CD4-positive, alpha-beta T cell (primary cell): Measurements from ENCODE around the gene MYO5A. TPM values are rescaled to one million over a fixed set of nuclear protein-coding genes. Genes with fewer than 3 reads are reported as not detected.

Experiments used
- ATAC-seq: fragments of 200-7000 bp; cut with Tn5 transposase; one replicate; pipeline ENCODE4 v1.10.0; 2022; ENCODE audit warnings: mild to moderate bottlenecking; ENCODE audit not compliant: poor library complexity
- CTCF ChIA-PET: fragments of 350-600 bp; sonication (Branson Sonifier 250); formaldehyde crosslinking; loops from one replicate; lab custom pipeline; 2021; ENCODE audit warnings: antibody characterized with exemption, inconsistent platforms; lab: Charles Lee
- POLR2A ChIA-PET: fragments of 350-600 bp; sonication (Branson Sonifier 250); formaldehyde crosslinking; loops from one replicate; lab custom pipeline; 2021; ENCODE audit warnings: antibody characterized with exemption, inconsistent platforms; lab: Charles Lee
- DNase-seq, 14 experiments: peaks; one replicate each; pipeline ENCODE4 v3.0.0-alpha.2; 2013 to 2020; ENCODE audit warnings: mixed read lengths in 2 of 14
- H3K27ac ChIP-seq, 2 donors: one replicate each; pipeline versions ENCODE4 v1.5.1 to v1.7.0; 2013; ENCODE audit warnings: low read length in 2 of 2, low read depth in 1 of 2, mild to moderate bottlenecking in 1 of 2
- H3K27me3 ChIP-seq, 2 experiments: 1 replicate in 1 of 2; 2 replicates in 1 of 2; pipeline versions ENCODE4 v1.6.1 to v1.7.0; 2013; ENCODE audit warnings: low read length in 2 of 2, control low read depth in 1 of 2, mild to moderate bottlenecking in 1 of 2, moderate library complexity in 1 of 2; ENCODE audit not compliant: insufficient read depth in 2 of 2, control insufficient read depth in 1 of 2
- H3K36me3 ChIP-seq: one replicate; pipeline ENCODE4 v1.6.1; 2013; ENCODE audit warnings: low read length, control low read depth; ENCODE audit not compliant: insufficient read depth
- H3K4me1 ChIP-seq: one replicate; pipeline ENCODE4 v1.6.1; 2013; ENCODE audit warnings: low read length, control low read depth; ENCODE audit not compliant: insufficient read depth
- H3K4me3 ChIP-seq: one replicate; pipeline ENCODE4 v1.5.1; 2013; ENCODE audit warnings: mild to moderate bottlenecking, low read length, moderate library complexity
- H3K9me3 ChIP-seq, 2 experiments: 1 replicate in 1 of 2; 2 replicates in 1 of 2; pipeline versions ENCODE4 v1.6.1 to v1.7.0; 2013; ENCODE audit warnings: low read length in 2 of 2, mild to moderate bottlenecking in 2 of 2, control low read depth in 1 of 2, moderate library complexity in 1 of 2; ENCODE audit not compliant: control insufficient read depth in 1 of 2, insufficient read depth in 1 of 2
- H3K27ac Mint-ChIP-seq: one replicate; pipeline ENCODE4 v1.8.0; 2020; ENCODE audit warnings: mixed read lengths
- H3K27me3 Mint-ChIP-seq: one replicate; pipeline ENCODE4 v1.8.0; 2021; ENCODE audit warnings: mixed read lengths
- H3K36me3 Mint-ChIP-seq: one replicate; pipeline ENCODE4 v1.8.0; 2021; ENCODE audit warnings: low read depth, mixed read lengths
- H3K4me1 Mint-ChIP-seq: one replicate; pipeline ENCODE4 v1.8.0; 2021; ENCODE audit warnings: low read depth, mixed read lengths
- H3K4me3 Mint-ChIP-seq: one replicate; pipeline ENCODE4 v1.8.0; 2020; ENCODE audit warnings: mild to moderate bottlenecking, mixed read lengths
- H3K9me3 Mint-ChIP-seq: one replicate; pipeline ENCODE4 v1.8.0; 2020; ENCODE audit warnings: mixed read lengths
- intact Hi-C, 2 experiments: fragments of 100-400 bp; cut with DNase I in 1 of 2; cut with micrococcal nuclease in 1 of 2; formaldehyde crosslinking; loops; one replicate each; pipeline versions ENCODE4 v1.15.1 to v1.9.0; 2023 to 2025; cut with DNase I, micrococcal nuclease
- total RNA-seq, 174 experiments: library from RNA in 2 of 174; stranded (reverse) in 2 of 174; gene quantifications; one replicate each; pipeline ENCODE4 v1.2.3 and lab custom pipeline; 2021 to 2026
- TF ChIP-seq, protein P1 (sequence below): fragments of 200-600 bp; IDR thresholded peaks from one replicate; pipeline ENCODE4 v1.8.0; 2022; ENCODE audit warnings: antibody characterized with exemption, mild to moderate bottlenecking

The MYO5A gene
- total RNA-seq, 2 experiments from 2014 or later: 25.5 TPM

DNA sequence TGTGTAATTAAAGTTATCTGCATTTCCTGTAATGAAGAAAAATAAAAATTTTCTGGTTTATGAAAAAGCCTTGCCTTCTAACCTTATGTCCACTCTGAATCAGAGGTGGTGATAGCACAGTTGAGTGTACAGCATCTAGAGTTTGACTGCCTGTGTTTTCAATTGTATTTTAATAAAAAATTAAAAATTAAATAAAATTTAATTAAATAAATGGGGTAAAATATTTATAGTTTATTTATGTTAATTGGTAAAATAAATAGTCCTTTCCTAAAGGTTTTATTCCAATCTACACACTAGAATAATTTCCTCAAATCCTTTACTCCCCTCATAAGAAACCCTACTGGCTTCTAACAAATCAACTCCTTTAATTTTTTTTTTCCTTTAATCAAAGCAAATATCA, 121.3 kb downstream of the MYO5A start:
- Mint-ChIP-seq H3K4me3 (no peak overlapping the region), H3K27me3 (no peaks in the 10 kb centered on the region), H3K27ac (no peak overlapping the region), H3K36me3 (peaks cover 49% of the 10 kb centered on the region), H3K9me3 (no peaks in the 10 kb centered on the region), H3K4me1 (no peaks in the 10 kb centered on the region)
- Histone ChIP-seq H3K27ac (no peak overlapping the region), H3K4me3 (no peak overlapping the region), H3K4me1 (no peaks in the 10 kb centered on the region), H3K27me3 (no peaks in the 10 kb centered on the region), H3K9me3 (no peaks in the 10 kb centered on the region), H3K36me3 (peaks cover 35% of the 10 kb centered on the region)
- CTCF ChIA-PET: no interaction called here
- DNase-seq (no peak), ATAC-seq (no peak)
- POLR2A ChIA-PET: no interaction called here
- intact Hi-C loops: no loop called here
- TF ChIP-seq, protein P1, sequence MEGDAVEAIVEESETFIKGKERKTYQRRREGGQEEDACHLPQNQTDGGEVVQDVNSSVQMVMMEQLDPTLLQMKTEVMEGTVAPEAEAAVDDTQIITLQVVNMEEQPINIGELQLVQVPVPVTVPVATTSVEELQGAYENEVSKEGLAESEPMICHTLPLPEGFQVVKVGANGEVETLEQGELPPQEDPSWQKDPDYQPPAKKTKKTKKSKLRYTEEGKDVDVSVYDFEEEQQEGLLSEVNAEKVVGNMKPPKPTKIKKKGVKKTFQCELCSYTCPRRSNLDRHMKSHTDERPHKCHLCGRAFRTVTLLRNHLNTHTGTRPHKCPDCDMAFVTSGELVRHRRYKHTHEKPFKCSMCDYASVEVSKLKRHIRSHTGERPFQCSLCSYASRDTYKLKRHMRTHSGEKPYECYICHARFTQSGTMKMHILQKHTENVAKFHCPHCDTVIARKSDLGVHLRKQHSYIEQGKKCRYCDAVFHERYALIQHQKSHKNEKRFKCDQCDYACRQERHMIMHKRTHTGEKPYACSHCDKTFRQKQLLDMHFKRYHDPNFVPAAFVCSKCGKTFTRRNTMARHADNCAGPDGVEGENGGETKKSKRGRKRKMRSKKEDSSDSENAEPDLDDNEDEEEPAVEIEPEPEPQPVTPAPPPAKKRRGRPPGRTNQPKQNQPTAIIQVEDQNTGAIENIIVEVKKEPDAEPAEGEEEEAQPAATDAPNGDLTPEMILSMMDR: no peak

DNA sequence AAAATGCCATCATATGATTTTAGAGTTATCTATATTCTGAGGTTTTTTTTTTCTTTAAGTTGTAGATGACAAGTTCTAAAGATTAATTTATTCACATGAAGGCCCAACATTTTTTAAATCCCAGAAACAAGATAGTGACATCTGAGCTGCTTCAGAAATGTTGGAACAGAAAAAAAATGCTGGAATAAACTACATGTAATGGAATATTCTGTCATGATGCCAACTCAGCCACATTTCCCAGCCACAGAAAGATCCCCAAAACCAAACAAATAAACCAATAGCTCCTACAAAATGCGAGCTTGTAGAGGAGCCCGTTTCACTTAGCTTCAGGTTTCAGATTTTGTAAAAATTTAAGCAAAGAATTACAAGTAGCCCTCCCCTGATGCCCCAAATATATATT, 122.1 kb downstream of the MYO5A start:
- Histone ChIP-seq H3K36me3 (peaks cover 35% of the 10 kb centered on the region), H3K9me3 (no peaks in the 10 kb centered on the region), H3K4me1 (no peaks in the 10 kb centered on the region), H3K27ac (no peak overlapping the region), H3K4me3 (no peak overlapping the region), H3K27me3 (no peaks in the 10 kb centered on the region)
- Mint-ChIP-seq H3K4me3 (no peak overlapping the region), H3K9me3 (no peaks in the 10 kb centered on the region), H3K4me1 (no peaks in the 10 kb centered on the region), H3K36me3 (peaks cover 49% of the 10 kb centered on the region), H3K27me3 (no peaks in the 10 kb centered on the region), H3K27ac (no peak overlapping the region)
- ChIA-PET CTCF (no interaction called here), POLR2A (no interaction called here)
- intact Hi-C loops: no loop called here
- TF ChIP-seq, protein P1: no peak
- no peak for ATAC-seq
- no peak for DNase-seq

DNA sequence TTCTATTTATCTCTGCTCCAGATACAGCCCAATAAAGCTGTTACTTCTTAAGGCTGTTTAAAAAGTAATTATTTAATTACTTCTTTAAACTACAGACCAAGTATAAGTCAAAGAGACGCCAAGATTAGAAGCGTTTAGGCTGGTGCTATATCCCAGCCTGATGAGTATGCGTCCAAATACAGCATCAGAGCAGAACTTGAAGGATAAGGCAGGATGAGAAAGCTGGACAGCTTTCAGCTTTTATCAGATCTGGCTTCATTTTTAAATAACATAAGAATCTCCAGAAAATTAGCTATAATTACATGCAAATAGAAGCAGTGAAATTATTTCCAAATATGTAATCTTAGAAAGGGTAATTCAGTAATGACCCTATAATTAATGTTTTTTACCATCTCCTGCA, 122.8 kb downstream of the MYO5A start:
- Histone ChIP-seq H3K27ac (no peak overlapping the region), H3K27me3 (no peaks in the 10 kb centered on the region), H3K9me3 (no peaks in the 10 kb centered on the region), H3K4me1 (no peaks in the 10 kb centered on the region), H3K4me3 (no peak overlapping the region), H3K36me3 (peaks cover 32% of the 10 kb centered on the region)
- peaks cover 53% of the 10 kb centered on the region for H3K36me3 Mint-ChIP-seq
- no peak overlapping the region for H3K4me3 Mint-ChIP-seq
- TF ChIP-seq, protein P1: no peak
- H3K27me3 Mint-ChIP-seq: no peaks in the 10 kb centered on the region
- CTCF ChIA-PET: no interaction called here
- ATAC-seq (no peak), DNase-seq (no peak)
- POLR2A ChIA-PET: interaction anchor here (1.2 kb wide), 1 partner anchor 83 kb away, joined by 3 read pairs; no protein-coding TSS in a partner anchor
- intact Hi-C loops: no loop called here
- H3K9me3 Mint-ChIP-seq: no peaks in the 10 kb centered on the region
- H3K27ac Mint-ChIP-seq: no peak overlapping the region
- H3K4me1 Mint-ChIP-seq: no peaks in the 10 kb centered on the region
